ENCODE measurements around the gene UBE2M. TPM values are rescaled to one million over a fixed set of nuclear protein-coding genes. Genes with fewer than 3 reads are reported as not detected.
A peak's percentile ranks its signal among the peaks of the same experiment; 100 is the strongest.

Gene UBE2M
- total and polyA plus RNA-seq, 4 donors, result 25.9 to 60.7 (median 55.7) TPM

GRCh38 chr19:58521651-58522050 lies 36.8 kb downstream of the UBE2M start:
- no peak overlapping the region for H3K9ac ChIP-seq (ENCODE audit: insufficient read depth in 1 of 2, low read length in 2 of 2)
- peaks cover 0 to 4% (median 2%) of the 10 kb centered on the region in 4 donors for H3K36me3 ChIP-seq (ENCODE audit: control insufficient read depth in 4 of 4, insufficient read depth in 4 of 4, low read length in 4 of 4)
- no peak for DNase-seq
- H3K27ac ChIP-seq (ENCODE audit: low read depth in 1 of 2, low read length in 1 of 2), result no peak overlapping the region
- H3K4me3 ChIP-seq, result no peak overlapping the region
- H3K9me3 ChIP-seq (ENCODE audit: control insufficient read depth in 4 of 4, insufficient read depth in 3 of 4, low read length in 3 of 4), result no peaks in the 10 kb centered on the region
- 54 to 67% methylated on average over 4 of the region's 4 CpGs for WGBS, 2 donors
- H3K27me3 ChIP-seq (ENCODE audit: control insufficient read depth in 3 of 3, insufficient read depth in 3 of 3, low read length in 2 of 3), result no peaks in the 10 kb centered on the region
- ATAC-seq (ENCODE audit: insufficient read depth, low FRiP score), result no peak
- peaks cover 0 to 18% (median 4%) of the 10 kb centered on the region in 5 donors for H3K4me1 ChIP-seq (ENCODE audit: control insufficient read depth in 5 of 5, insufficient read depth in 5 of 5, low read length in 5 of 5)
- TF ChIP-seq, protein P1, sequence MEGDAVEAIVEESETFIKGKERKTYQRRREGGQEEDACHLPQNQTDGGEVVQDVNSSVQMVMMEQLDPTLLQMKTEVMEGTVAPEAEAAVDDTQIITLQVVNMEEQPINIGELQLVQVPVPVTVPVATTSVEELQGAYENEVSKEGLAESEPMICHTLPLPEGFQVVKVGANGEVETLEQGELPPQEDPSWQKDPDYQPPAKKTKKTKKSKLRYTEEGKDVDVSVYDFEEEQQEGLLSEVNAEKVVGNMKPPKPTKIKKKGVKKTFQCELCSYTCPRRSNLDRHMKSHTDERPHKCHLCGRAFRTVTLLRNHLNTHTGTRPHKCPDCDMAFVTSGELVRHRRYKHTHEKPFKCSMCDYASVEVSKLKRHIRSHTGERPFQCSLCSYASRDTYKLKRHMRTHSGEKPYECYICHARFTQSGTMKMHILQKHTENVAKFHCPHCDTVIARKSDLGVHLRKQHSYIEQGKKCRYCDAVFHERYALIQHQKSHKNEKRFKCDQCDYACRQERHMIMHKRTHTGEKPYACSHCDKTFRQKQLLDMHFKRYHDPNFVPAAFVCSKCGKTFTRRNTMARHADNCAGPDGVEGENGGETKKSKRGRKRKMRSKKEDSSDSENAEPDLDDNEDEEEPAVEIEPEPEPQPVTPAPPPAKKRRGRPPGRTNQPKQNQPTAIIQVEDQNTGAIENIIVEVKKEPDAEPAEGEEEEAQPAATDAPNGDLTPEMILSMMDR (IDR thresholded peaks at IDR 0.05; ENCODE audit: control extremely low read depth, extremely low read depth), result no peak

DNA sequence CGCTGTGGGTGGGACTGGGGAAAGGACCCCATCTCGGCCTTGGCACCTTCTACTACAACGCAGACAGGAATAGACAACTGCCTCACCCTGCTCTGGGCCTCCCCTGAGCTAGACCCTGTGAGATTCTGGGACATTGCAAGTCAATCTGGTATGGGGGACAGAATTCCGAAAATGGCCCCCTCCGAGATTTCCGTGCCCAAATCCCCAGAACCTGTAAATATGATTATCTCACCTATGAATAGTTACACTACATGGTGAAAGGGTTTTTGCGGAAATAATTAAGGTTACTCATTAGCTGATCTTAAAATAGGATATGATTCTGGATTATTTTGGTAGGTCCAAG lies 38.2 kb downstream of the UBE2M start:
- H3K4me3 ChIP-seq, result peak overlapping the region; percentile 53
- TF ChIP-seq, protein P1 (IDR thresholded peaks at IDR 0.05; ENCODE audit: control extremely low read depth, extremely low read depth), result no peak
- peaks cover 0 to 16% (median 8%) of the 10 kb centered on the region in 4 donors for H3K36me3 ChIP-seq (ENCODE audit: control insufficient read depth in 4 of 4, insufficient read depth in 4 of 4, low read length in 4 of 4)
- ATAC-seq (ENCODE audit: insufficient read depth, low FRiP score) (no peak), DNase-seq (no peak)
- no peaks in the 10 kb centered on the region for H3K9me3 ChIP-seq (ENCODE audit: control insufficient read depth in 4 of 4, insufficient read depth in 3 of 4, low read length in 3 of 4)
- peaks cover 0 to 18% (median 4%) of the 10 kb centered on the region in 5 donors for H3K4me1 ChIP-seq (ENCODE audit: control insufficient read depth in 5 of 5, insufficient read depth in 5 of 5, low read length in 5 of 5)
- peak overlapping the region; percentile 91 to 94 for H3K27ac ChIP-seq (ENCODE audit: low read depth in 1 of 2, low read length in 1 of 2)
- no peaks in the 10 kb centered on the region for H3K27me3 ChIP-seq (ENCODE audit: control insufficient read depth in 3 of 3, insufficient read depth in 3 of 3, low read length in 2 of 3)
- 11 to 12% methylated on average over 7 of the region's 7 CpGs for WGBS, 2 donors
- peak overlapping the region; percentile 67 to 89 for H3K9ac ChIP-seq (ENCODE audit: insufficient read depth in 1 of 2, low read length in 2 of 2)

- Histone ChIP-seq H3K4me3 (peak within 1 kb of the TSS; percentile 65), H3K27ac (ENCODE audit: low read depth in 1 of 2, low read length in 1 of 2) (peak within 1 kb of the TSS; percentile 91 to 94), H3K36me3 (ENCODE audit: control insufficient read depth in 4 of 4, insufficient read depth in 4 of 4, low read length in 4 of 4) (peaks cover 0 to 16% (median 8%) of the 10 kb centered on the region in 4 donors), H3K9me3 (ENCODE audit: control insufficient read depth in 4 of 4, insufficient read depth in 3 of 4, low read length in 3 of 4) (no peaks in the 10 kb centered on the region), H3K27me3 (ENCODE audit: control insufficient read depth in 3 of 3, insufficient read depth in 3 of 3, low read length in 2 of 3) (no peaks in the 10 kb centered on the region), H3K4me1 (ENCODE audit: control insufficient read depth in 5 of 5, insufficient read depth in 5 of 5, low read length in 5 of 5) (peaks cover 0 to 18% (median 6%) of the 10 kb centered on the region in 5 donors), H3K9ac (ENCODE audit: insufficient read depth in 1 of 2, low read length in 2 of 2) (peak within 1 kb of the TSS; percentile 87 to 89)
- ATAC-seq (ENCODE audit: insufficient read depth, low FRiP score) (peak; percentile 89), DNase-seq (peak; percentile 95 to 98 (median 97))
- whole genome bisulfite sequencing, 2 donors, result 0 to 1% methylated on average over 87 of the region's 87 CpGs
- TF ChIP-seq, protein P1 (IDR thresholded peaks at IDR 0.05; ENCODE audit: control extremely low read depth, extremely low read depth), result peak; percentile 54
These were observed 38.8 kb downstream of the UBE2M start, which contains the start of gene ZBTB45 for GRCh38 chr19:58519355-58520256. TSS of gene ZBTB45 (minus strand) at chr19:58519810. CDS start at chr19:58517673, 2,137 bp downstream.

All from lung (tissue), 12 donors.